ENCODE data around the gene LSAMP. TPM values are rescaled to one million over a fixed set of nuclear protein-coding genes. Genes with fewer than 3 reads are reported as not detected.

The LSAMP gene
- total and polyA plus RNA-seq, 2 donors (not counting 1 experiment from before 2014, with no cell fraction given): not detected

DNA sequence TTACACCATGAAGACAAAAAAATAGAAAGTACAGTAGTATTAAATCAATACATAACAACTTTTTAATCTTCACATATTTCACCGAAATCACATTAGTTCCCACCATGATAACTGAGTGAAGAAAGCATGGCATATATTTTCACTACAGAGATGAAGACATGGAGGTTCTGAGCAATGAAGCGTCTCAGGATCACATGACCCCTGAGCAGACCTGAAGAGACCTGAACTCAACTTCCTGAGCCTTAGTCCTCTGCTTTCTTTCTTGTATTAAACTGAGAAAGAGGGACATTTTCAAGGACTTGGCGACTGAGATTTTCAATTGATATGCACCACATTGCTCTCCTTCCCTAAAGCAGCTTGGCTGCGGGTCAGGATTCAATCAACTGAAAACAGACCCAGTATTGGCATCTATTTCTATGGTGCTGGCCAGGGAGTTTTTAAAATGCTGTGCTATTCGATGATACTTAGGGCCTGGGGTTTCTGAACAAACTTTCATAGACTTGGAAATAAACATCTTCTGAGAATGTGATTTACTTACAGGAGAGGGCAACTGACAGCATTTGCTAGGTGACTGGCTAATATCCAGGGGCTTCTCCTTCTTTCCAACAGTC is 165.1 kb downstream of the LSAMP start:
- Mint-ChIP-seq H3K27me3 (no peaks in the 10 kb centered on the region), H3K9me3 (ENCODE audit: insufficient read depth) (no peaks in the 10 kb centered on the region), H3K27ac (no peak overlapping the region), H3K4me3 (no peak overlapping the region), H3K4me1 (no peaks in the 10 kb centered on the region)
- H3K4me3 ChIP-seq (ENCODE audit: control extremely low read depth in 1 of 5, extremely low read depth in 1 of 5, insufficient read depth in 1 of 5, low read depth in 2 of 5, low read length in 4 of 5): no peak overlapping the region
- ChIA-PET POLR2A (no interaction called here), CTCF (no interaction called here)
- H3K4me1 ChIP-seq (ENCODE audit: control insufficient read depth in 2 of 2, insufficient read depth in 2 of 2, low read length in 2 of 2): no peaks in the 10 kb centered on the region
- ATAC-seq (ENCODE audit: low read depth) (no peak), DNase-seq (no peak)
- H2AFZ ChIP-seq (ENCODE audit: insufficient read depth, low read depth, low read length, poor library complexity, severe bottlenecking): no peak overlapping the region
- H3K9me3 ChIP-seq (ENCODE audit: control extremely low read depth in 1 of 3, control insufficient read depth in 2 of 3, insufficient read depth in 1 of 3, low read length in 2 of 3): no peaks in the 10 kb centered on the region
- H3K79me2 ChIP-seq (ENCODE audit: control insufficient read depth, insufficient read depth, low read length): no peaks in the 10 kb centered on the region
- 100% methylated on average over 1 of the region's 5 CpGs for WGBS (ENCODE audit: insufficient coverage)
- no peaks in the 10 kb centered on the region for H4K20me1 ChIP-seq (ENCODE audit: control insufficient read depth, insufficient read depth, low read length, poor library complexity, severe bottlenecking)
- H3K36me3 ChIP-seq (replicated peaks in 1 of 2; ENCODE audit: control extremely low read depth in 1 of 2, control insufficient read depth in 1 of 2, extremely low read depth in 1 of 2, insufficient read depth in 2 of 2, low read length in 1 of 2): no peaks in the 10 kb centered on the region
- no peaks in the 10 kb centered on the region for H3K27me3 ChIP-seq (replicated peaks in 1 of 4; ENCODE audit: control extremely low read depth in 1 of 4, control insufficient read depth in 3 of 4, insufficient read depth in 4 of 4, low read length in 3 of 4)
- H3K27ac ChIP-seq (ENCODE audit: low read length in 2 of 2): no peak overlapping the region
- no peak overlapping the region for H3K4me2 ChIP-seq (replicated peaks; ENCODE audit: low read depth, low read length, poor library complexity, severe bottlenecking)
- intact Hi-C loops (cut with micrococcal nuclease): no loop called here
- TF ChIP-seq, protein P1, sequence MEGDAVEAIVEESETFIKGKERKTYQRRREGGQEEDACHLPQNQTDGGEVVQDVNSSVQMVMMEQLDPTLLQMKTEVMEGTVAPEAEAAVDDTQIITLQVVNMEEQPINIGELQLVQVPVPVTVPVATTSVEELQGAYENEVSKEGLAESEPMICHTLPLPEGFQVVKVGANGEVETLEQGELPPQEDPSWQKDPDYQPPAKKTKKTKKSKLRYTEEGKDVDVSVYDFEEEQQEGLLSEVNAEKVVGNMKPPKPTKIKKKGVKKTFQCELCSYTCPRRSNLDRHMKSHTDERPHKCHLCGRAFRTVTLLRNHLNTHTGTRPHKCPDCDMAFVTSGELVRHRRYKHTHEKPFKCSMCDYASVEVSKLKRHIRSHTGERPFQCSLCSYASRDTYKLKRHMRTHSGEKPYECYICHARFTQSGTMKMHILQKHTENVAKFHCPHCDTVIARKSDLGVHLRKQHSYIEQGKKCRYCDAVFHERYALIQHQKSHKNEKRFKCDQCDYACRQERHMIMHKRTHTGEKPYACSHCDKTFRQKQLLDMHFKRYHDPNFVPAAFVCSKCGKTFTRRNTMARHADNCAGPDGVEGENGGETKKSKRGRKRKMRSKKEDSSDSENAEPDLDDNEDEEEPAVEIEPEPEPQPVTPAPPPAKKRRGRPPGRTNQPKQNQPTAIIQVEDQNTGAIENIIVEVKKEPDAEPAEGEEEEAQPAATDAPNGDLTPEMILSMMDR (IDR thresholded peaks at IDR 0.05): no peak
- no peak for TF ChIP-seq EZH2 (IDR thresholded peaks at IDR 0.05; ENCODE audit: borderline replicate concordance, insufficient read depth, low read depth, low read length, poor library complexity, severe bottlenecking)
- H3K9ac ChIP-seq (ENCODE audit: low read length): no peak overlapping the region

DNA sequence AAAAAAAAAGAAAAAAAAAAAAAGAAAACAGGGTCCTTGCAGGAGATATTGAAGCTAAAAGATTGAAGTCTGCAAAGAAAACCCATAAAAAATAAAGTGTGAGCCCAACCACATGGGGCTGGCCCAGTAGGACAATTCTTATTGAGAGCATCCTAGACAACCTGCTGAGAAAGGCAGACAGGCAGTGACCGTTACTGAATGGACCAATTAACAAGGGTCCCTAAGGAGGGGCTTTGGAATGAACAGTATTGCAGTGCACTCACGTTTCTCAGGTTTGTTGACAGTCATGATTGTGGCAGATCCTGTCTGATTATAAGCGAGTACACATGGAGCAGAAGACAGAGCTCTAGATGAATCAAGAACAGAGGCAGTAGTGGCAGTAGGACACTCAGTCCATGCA is 168.6 kb downstream of the LSAMP start:
- Mint-ChIP-seq H3K27ac (no peak overlapping the region), H3K27me3 (no peaks in the 10 kb centered on the region), H3K9me3 (ENCODE audit: insufficient read depth) (no peaks in the 10 kb centered on the region), H3K4me1 (no peaks in the 10 kb centered on the region), H3K4me3 (no peak overlapping the region)
- Histone ChIP-seq H3K79me2 (ENCODE audit: control insufficient read depth, insufficient read depth, low read length) (no peaks in the 10 kb centered on the region), H3K4me2 (replicated peaks; ENCODE audit: low read depth, low read length, poor library complexity, severe bottlenecking) (no peak overlapping the region), H4K20me1 (ENCODE audit: control insufficient read depth, insufficient read depth, low read length, poor library complexity, severe bottlenecking) (no peaks in the 10 kb centered on the region), H3K27ac (ENCODE audit: low read length in 2 of 2) (no peak overlapping the region), H2AFZ (ENCODE audit: insufficient read depth, low read depth, low read length, poor library complexity, severe bottlenecking) (no peak overlapping the region), H3K4me1 (ENCODE audit: control insufficient read depth in 2 of 2, insufficient read depth in 2 of 2, low read length in 2 of 2) (no peaks in the 10 kb centered on the region), H3K9me3 (ENCODE audit: control extremely low read depth in 1 of 3, control insufficient read depth in 2 of 3, insufficient read depth in 1 of 3, low read length in 2 of 3) (no peaks in the 10 kb centered on the region), H3K36me3 (replicated peaks in 1 of 2; ENCODE audit: control extremely low read depth in 1 of 2, control insufficient read depth in 1 of 2, extremely low read depth in 1 of 2, insufficient read depth in 2 of 2, low read length in 1 of 2) (no peaks in the 10 kb centered on the region), H3K9ac (ENCODE audit: low read length) (no peak overlapping the region), H3K4me3 (ENCODE audit: control extremely low read depth in 1 of 5, extremely low read depth in 1 of 5, insufficient read depth in 1 of 5, low read depth in 2 of 5, low read length in 4 of 5) (no peak overlapping the region), H3K27me3 (replicated peaks in 1 of 4; ENCODE audit: control extremely low read depth in 1 of 4, control insufficient read depth in 3 of 4, insufficient read depth in 4 of 4, low read length in 3 of 4) (no peaks in the 10 kb centered on the region)
- DNase-seq (no peak), ATAC-seq (ENCODE audit: low read depth) (no peak)
- CTCF ChIA-PET: no interaction called here
- TF ChIP-seq EZH2 (IDR thresholded peaks at IDR 0.05; ENCODE audit: borderline replicate concordance, insufficient read depth, low read depth, low read length, poor library complexity, severe bottlenecking): no peak
- WGBS (ENCODE audit: insufficient coverage): 82% methylated on average over 3 of the region's 3 CpGs
- POLR2A ChIA-PET: no interaction called here
- intact Hi-C loops (cut with micrococcal nuclease): no loop called here
